Measurements from ENCODE around the gene DNASE1L2. TPM values are rescaled to one million over a fixed set of nuclear protein-coding genes. Genes with fewer than 3 reads are reported as not detected.

The DNASE1L2 gene
- total and polyA plus RNA-seq, 4 donors: 0.38 to 1.1 (median 0.73) TPM

- 67 to 73% methylated on average over 15 to 16 of the region's 16 CpGs for WGBS, 2 donors
- H3K4me1 ChIP-seq (ENCODE audit: control insufficient read depth in 1 of 2, insufficient read depth in 2 of 2, low read length in 2 of 2): no peaks in the 10 kb centered on the region
- H3K9me3 ChIP-seq (ENCODE audit: control insufficient read depth, low read length): no peaks in the 10 kb centered on the region
- H3K4me3 ChIP-seq (ENCODE audit: low read length in 2 of 2): no peak overlapping the region
- intact Hi-C loops (cut with DNase I): no loop called here
- no peak overlapping the region for H3K27ac ChIP-seq (ENCODE audit: low read depth in 1 of 2, low read length in 2 of 2)
- no peaks in the 10 kb centered on the region for H3K36me3 ChIP-seq (ENCODE audit: control insufficient read depth in 1 of 2, insufficient read depth in 2 of 2, low read length in 1 of 2)
- no peaks in the 10 kb centered on the region for H3K27me3 ChIP-seq (ENCODE audit: control insufficient read depth in 1 of 2, insufficient read depth in 2 of 2, low read length in 1 of 2)
- DNase-seq (no peak), ATAC-seq (ENCODE audit: low FRiP score) (no peak)
These were observed 41.9 kb upstream of the DNASE1L2 start for GRCh38 chr16:2194166-2194834.

- no peak overlapping the region for H3K27ac ChIP-seq (ENCODE audit: low read depth in 1 of 2, low read length in 2 of 2)
- no peak overlapping the region for H3K4me3 ChIP-seq (ENCODE audit: low read length in 2 of 2)
- no peaks in the 10 kb centered on the region for H3K9me3 ChIP-seq (ENCODE audit: control insufficient read depth, low read length)
- H3K27me3 ChIP-seq (ENCODE audit: control insufficient read depth in 1 of 2, insufficient read depth in 2 of 2, low read length in 1 of 2): no peaks in the 10 kb centered on the region
- intact Hi-C loops (cut with DNase I): no loop called here
- H3K36me3 ChIP-seq (ENCODE audit: control insufficient read depth in 1 of 2, insufficient read depth in 2 of 2, low read length in 1 of 2): no peaks in the 10 kb centered on the region
- ATAC-seq (ENCODE audit: low FRiP score) (no peak), DNase-seq (no peak)
- WGBS, 2 donors: 28 to 29% methylated on average over 10 of the region's 10 CpGs
- no peaks in the 10 kb centered on the region for H3K4me1 ChIP-seq (ENCODE audit: control insufficient read depth in 1 of 2, insufficient read depth in 2 of 2, low read length in 2 of 2)
These were observed 41.4 kb upstream of the DNASE1L2 start for GRCh38 chr16:2194852-2195321.

GRCh38 chr16:2195322-2196161 lies 40.7 kb upstream of the DNASE1L2 start:
- Histone ChIP-seq H3K27me3 (ENCODE audit: control insufficient read depth in 1 of 2, insufficient read depth in 2 of 2, low read length in 1 of 2) (no peaks in the 10 kb centered on the region), H3K4me3 (ENCODE audit: low read length in 2 of 2) (peak overlapping the region in 1 of 2 donors; percentile 24), H3K36me3 (ENCODE audit: control insufficient read depth in 1 of 2, insufficient read depth in 2 of 2, low read length in 1 of 2) (no peaks in the 10 kb centered on the region), H3K4me1 (ENCODE audit: control insufficient read depth in 1 of 2, insufficient read depth in 2 of 2, low read length in 2 of 2) (no peaks in the 10 kb centered on the region), H3K27ac (ENCODE audit: low read depth in 1 of 2, low read length in 2 of 2) (no peak overlapping the region), H3K9me3 (ENCODE audit: control insufficient read depth, low read length) (no peaks in the 10 kb centered on the region)
- DNase-seq: no peak
- WGBS, 2 donors: 6 to 18% methylated on average over 31 to 49 of the region's 49 CpGs
- intact Hi-C loops (cut with DNase I): no loop called here
- no peak for ATAC-seq (ENCODE audit: low FRiP score)

GRCh38 chr16:2196162-2196980 lies 39.9 kb upstream of the DNASE1L2 start, which contains the start of gene CASKIN1:
TSS of gene CASKIN1 (minus strand) at chr16:2196605. CDS start at chr16:2196432, 173 bp downstream.
- H3K36me3 ChIP-seq (ENCODE audit: control insufficient read depth in 1 of 2, insufficient read depth in 2 of 2, low read length in 1 of 2): no peaks in the 10 kb centered on the region
- no peak for DNase-seq
- H3K27ac ChIP-seq (ENCODE audit: low read depth in 1 of 2, low read length in 2 of 2): no peak within 1 kb of the TSS
- intact Hi-C loops (cut with DNase I): no loop called here
- ATAC-seq (ENCODE audit: low FRiP score): no peak
- 0 to 1% methylated on average over 4 to 129 of the region's 129 CpGs for WGBS, 2 donors
- peak within 1 kb of the TSS; percentile 24 to 44 for H3K4me3 ChIP-seq (ENCODE audit: low read length in 2 of 2)
- no peaks in the 10 kb centered on the region for H3K4me1 ChIP-seq (ENCODE audit: control insufficient read depth in 1 of 2, insufficient read depth in 2 of 2, low read length in 2 of 2)
- H3K9me3 ChIP-seq (ENCODE audit: control insufficient read depth, low read length): no peaks in the 10 kb centered on the region
- no peaks in the 10 kb centered on the region for H3K27me3 ChIP-seq (ENCODE audit: control insufficient read depth in 1 of 2, insufficient read depth in 2 of 2, low read length in 1 of 2)

GRCh38 chr16:2196981-2197511 lies 39.2 kb upstream of the DNASE1L2 start:
- WGBS, 2 donors: 27 to 30% methylated on average over 28 to 32 of the region's 32 CpGs
- H3K27ac ChIP-seq (ENCODE audit: low read depth in 1 of 2, low read length in 2 of 2): no peak overlapping the region
- no peaks in the 10 kb centered on the region for H3K27me3 ChIP-seq (ENCODE audit: control insufficient read depth in 1 of 2, insufficient read depth in 2 of 2, low read length in 1 of 2)
- H3K4me3 ChIP-seq (ENCODE audit: low read length in 2 of 2): peak overlapping the region in 1 of 2 donors; percentile 24
- intact Hi-C loops (cut with DNase I): no loop called here
- H3K9me3 ChIP-seq (ENCODE audit: control insufficient read depth, low read length): no peaks in the 10 kb centered on the region
- no peak for ATAC-seq (ENCODE audit: low FRiP score)
- H3K36me3 ChIP-seq (ENCODE audit: control insufficient read depth in 1 of 2, insufficient read depth in 2 of 2, low read length in 1 of 2): no peaks in the 10 kb centered on the region
- H3K4me1 ChIP-seq (ENCODE audit: control insufficient read depth in 1 of 2, insufficient read depth in 2 of 2, low read length in 2 of 2): no peaks in the 10 kb centered on the region
- no peak for DNase-seq

GRCh38 chr16:2197765-2198164 lies 38.5 kb upstream of the DNASE1L2 start:
- WGBS, 2 donors: 87 to 89% methylated on average over 5 to 6 of the region's 6 CpGs
- ATAC-seq (ENCODE audit: low FRiP score): no peak
- H3K36me3 ChIP-seq (ENCODE audit: control insufficient read depth in 1 of 2, insufficient read depth in 2 of 2, low read length in 1 of 2): no peaks in the 10 kb centered on the region
- no peaks in the 10 kb centered on the region for H3K9me3 ChIP-seq (ENCODE audit: control insufficient read depth, low read length)
- H3K4me3 ChIP-seq (ENCODE audit: low read length in 2 of 2): no peak overlapping the region
- intact Hi-C loops (cut with DNase I): no loop called here
- H3K27ac ChIP-seq (ENCODE audit: low read depth in 1 of 2, low read length in 2 of 2): no peak overlapping the region
- no peaks in the 10 kb centered on the region for H3K27me3 ChIP-seq (ENCODE audit: control insufficient read depth in 1 of 2, insufficient read depth in 2 of 2, low read length in 1 of 2)
- no peak for DNase-seq
- H3K4me1 ChIP-seq (ENCODE audit: control insufficient read depth in 1 of 2, insufficient read depth in 2 of 2, low read length in 2 of 2): no peaks in the 10 kb centered on the region

GRCh38 chr16:2198283-2198682 lies 38.0 kb upstream of the DNASE1L2 start:
- no peak for ATAC-seq (ENCODE audit: low FRiP score)
- 67 to 73% methylated on average over 4 of the region's 4 CpGs for WGBS, 2 donors

GRCh38 chr16:2199095-2199494 lies 37.1 kb upstream of the DNASE1L2 start:
- Histone ChIP-seq H3K9me3 (ENCODE audit: control insufficient read depth, low read length) (no peaks in the 10 kb centered on the region), H3K27me3 (ENCODE audit: control insufficient read depth in 1 of 2, insufficient read depth in 2 of 2, low read length in 1 of 2) (no peaks in the 10 kb centered on the region), H3K36me3 (ENCODE audit: control insufficient read depth in 1 of 2, insufficient read depth in 2 of 2, low read length in 1 of 2) (no peaks in the 10 kb centered on the region), H3K27ac (ENCODE audit: low read depth in 1 of 2, low read length in 2 of 2) (no peak overlapping the region), H3K4me3 (ENCODE audit: low read length in 2 of 2) (no peak overlapping the region), H3K4me1 (ENCODE audit: control insufficient read depth in 1 of 2, insufficient read depth in 2 of 2, low read length in 2 of 2) (no peaks in the 10 kb centered on the region)
- DNase-seq (no peak), ATAC-seq (ENCODE audit: low FRiP score) (no peak)
- WGBS, 2 donors: 76 to 79% methylated on average over 5 of the region's 5 CpGs
- intact Hi-C loops (cut with DNase I): no loop called here

More at GRCh38 chr16:2198283-2198682, 38.0 kb upstream of the DNASE1L2 start:
- no peak for DNase-seq
- no peak overlapping the region for H3K27ac ChIP-seq (ENCODE audit: low read depth in 1 of 2, low read length in 2 of 2)
- no peaks in the 10 kb centered on the region for H3K27me3 ChIP-seq (ENCODE audit: control insufficient read depth in 1 of 2, insufficient read depth in 2 of 2, low read length in 1 of 2)
- H3K36me3 ChIP-seq (ENCODE audit: control insufficient read depth in 1 of 2, insufficient read depth in 2 of 2, low read length in 1 of 2): no peaks in the 10 kb centered on the region
- intact Hi-C loops (cut with DNase I): no loop called here
- no peaks in the 10 kb centered on the region for H3K4me1 ChIP-seq (ENCODE audit: control insufficient read depth in 1 of 2, insufficient read depth in 2 of 2, low read length in 2 of 2)
- no peaks in the 10 kb centered on the region for H3K9me3 ChIP-seq (ENCODE audit: control insufficient read depth, low read length)
- no peak overlapping the region for H3K4me3 ChIP-seq (ENCODE audit: low read length in 2 of 2)

Measured in aorta (tissue), 5 donors.